ENCODE measurements around the gene CAMK2B. TPM values are rescaled to one million over a fixed set of nuclear protein-coding genes. Genes with fewer than 3 reads are reported as not detected.

Gene CAMK2B
- total RNA-seq, 4 donors from 2014 or later: 0.26 to 0.95 (median 0.69) TPM

GRCh38 chr7:44331682-44332081 lies 6.3 kb upstream of the CAMK2B start:
- Histone ChIP-seq H3K27me3 (peaks cover 0 to 16% (median 0%) of the 10 kb centered on the region in 4 donors), H3K36me3 (no peaks in the 10 kb centered on the region), H3K4me1 (no peaks in the 10 kb centered on the region), H3K27ac (no peak overlapping the region), H3K9me3 (no peaks in the 10 kb centered on the region), H3K4me3 (no peak overlapping the region)
- intact Hi-C loops (cut with DNase I): no loop called here
- TF ChIP-seq POLR2A (IDR thresholded peaks at IDR 0.05): no peak
- TF ChIP-seq CTCF (IDR thresholded peaks at IDR 0.05): no peak
- WGBS, 2 donors: 66 to 68% methylated on average over 5 of the region's 5 CpGs
- no peak for DNase-seq

DNA sequence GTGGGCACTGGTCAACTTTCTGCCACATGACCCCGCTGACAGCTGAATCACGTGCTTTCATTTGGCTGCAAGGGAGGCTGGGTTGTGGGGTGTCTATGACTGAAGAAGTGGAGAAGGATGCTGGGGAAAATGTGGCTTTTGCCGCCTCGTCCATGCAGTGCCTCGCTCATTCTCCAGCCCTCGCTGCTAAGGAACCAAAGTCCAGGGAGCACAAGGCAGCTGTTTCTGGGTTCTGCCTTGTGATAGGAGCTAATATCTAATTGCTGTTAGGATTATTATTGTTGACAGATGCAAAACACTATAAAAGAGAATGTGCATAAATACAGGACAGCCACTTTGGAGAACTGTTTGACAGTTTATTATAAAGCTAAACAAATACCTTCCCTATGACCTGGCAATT lies 4.9 kb upstream of the CAMK2B start:
- TF ChIP-seq POLR2A (IDR thresholded peaks at IDR 0.05) (no peak), CTCF (IDR thresholded peaks at IDR 0.05) (no peak)
- Histone ChIP-seq H3K4me1 (peaks cover 0 to 8% (median 0%) of the 10 kb centered on the region in 3 donors), H3K27me3 (peaks cover 0 to 28% (median 0%) of the 10 kb centered on the region in 4 donors), H3K4me3 (no peak overlapping the region), H3K36me3 (no peaks in the 10 kb centered on the region), H3K27ac (no peak overlapping the region), H3K9me3 (no peaks in the 10 kb centered on the region)
- DNase-seq: no peak
- intact Hi-C loops (cut with DNase I): no loop called here
- WGBS, 2 donors: 82 to 84% methylated on average over 6 of the region's 6 CpGs

GRCh38 chr7:44329888-44330287 lies 4.5 kb upstream of the CAMK2B start:
- intact Hi-C loops (cut with DNase I): no loop called here
- TF ChIP-seq CTCF (IDR thresholded peaks at IDR 0.05): no peak
- TF ChIP-seq POLR2A (IDR thresholded peaks at IDR 0.05): no peak
- H3K4me3 ChIP-seq: no peak overlapping the region
- no peaks in the 10 kb centered on the region for H3K9me3 ChIP-seq
- H3K4me1 ChIP-seq: peaks cover 0 to 11% (median under 1%) of the 10 kb centered on the region in 3 donors
- no peaks in the 10 kb centered on the region for H3K36me3 ChIP-seq
- H3K27me3 ChIP-seq: peaks cover 0 to 33% (median 0%) of the 10 kb centered on the region in 4 donors
- DNase-seq: no peak
- 86 to 100% methylated on average over 1 to 2 of the region's 3 CpGs for WGBS, 2 donors
- no peak overlapping the region for H3K27ac ChIP-seq

GRCh38 chr7:44329081-44329480 lies 3.7 kb upstream of the CAMK2B start:
- Histone ChIP-seq H3K4me1 (peaks cover 0 to 17% (median 3%) of the 10 kb centered on the region in 3 donors), H3K36me3 (no peaks in the 10 kb centered on the region), H3K27me3 (peaks cover 0 to 41% (median 0%) of the 10 kb centered on the region in 4 donors), H3K27ac (no peak overlapping the region), H3K9me3 (no peaks in the 10 kb centered on the region), H3K4me3 (no peak overlapping the region)
- TF ChIP-seq POLR2A (IDR thresholded peaks at IDR 0.05) (no peak), CTCF (IDR thresholded peaks at IDR 0.05) (no peak)
- DNase-seq: no peak
- intact Hi-C loops (cut with DNase I): no loop called here
- 67 to 100% methylated on average over 1 of the region's 2 CpGs for WGBS, 2 donors

GRCh38 chr7:44327981-44328380 lies 2.6 kb upstream of the CAMK2B start:
- 79 to 89% methylated on average over 3 to 4 of the region's 5 CpGs for WGBS, 2 donors
- no peak overlapping the region for H3K27ac ChIP-seq
- no peak for DNase-seq
- no peaks in the 10 kb centered on the region for H3K36me3 ChIP-seq
- intact Hi-C loops (cut with DNase I): no loop called here
- peaks cover 0 to 52% (median 0%) of the 10 kb centered on the region in 4 donors for H3K27me3 ChIP-seq
- peaks cover 0 to 17% (median 3%) of the 10 kb centered on the region in 3 donors for H3K4me1 ChIP-seq
- no peaks in the 10 kb centered on the region for H3K9me3 ChIP-seq
- H3K4me3 ChIP-seq: no peak overlapping the region
- TF ChIP-seq POLR2A (IDR thresholded peaks at IDR 0.05) (no peak), CTCF (IDR thresholded peaks at IDR 0.05) (no peak)

Measured in esophagus squamous epithelium (tissue), 5 donors.